HG02884 (cell line): ENCODE measurements around the gene RABL2A.
"Not testable (repeated sequence)": the region's sequence is repeated elsewhere in the genome, so short reads cannot be mapped to it uniquely, and the experiment has no call there.

Experiments used
- ATAC-seq: cut with Tn5 transposase; IDR thresholded peaks from one replicate; pipeline ENCODE4 v1.9.1; 2021; ENCODE audit warnings: mild to moderate bottlenecking, moderate library complexity; ENCODE audit not compliant: unreplicated experiment

The RABL2A gene

DNA sequence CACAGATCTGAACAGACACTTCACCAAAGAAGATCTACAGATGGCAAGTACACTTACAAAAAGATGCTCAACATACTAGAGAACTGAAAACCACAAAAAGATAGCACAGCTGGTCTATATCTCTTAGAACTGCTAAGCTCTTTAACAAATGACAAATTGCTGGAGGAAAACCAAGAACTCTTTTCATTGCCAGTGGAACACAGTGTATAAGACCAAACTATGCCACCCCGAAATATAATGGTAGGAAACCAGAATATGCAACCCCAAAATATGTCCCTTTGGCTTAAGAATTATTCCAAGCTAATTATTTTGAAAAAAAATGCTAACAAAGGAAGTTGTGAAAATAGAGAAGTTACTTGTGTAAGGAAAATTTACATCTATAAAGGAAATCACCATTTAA is 21.0 kb upstream of the RABL2A start:
- not testable (repeated sequence) for ATAC-seq

DNA sequence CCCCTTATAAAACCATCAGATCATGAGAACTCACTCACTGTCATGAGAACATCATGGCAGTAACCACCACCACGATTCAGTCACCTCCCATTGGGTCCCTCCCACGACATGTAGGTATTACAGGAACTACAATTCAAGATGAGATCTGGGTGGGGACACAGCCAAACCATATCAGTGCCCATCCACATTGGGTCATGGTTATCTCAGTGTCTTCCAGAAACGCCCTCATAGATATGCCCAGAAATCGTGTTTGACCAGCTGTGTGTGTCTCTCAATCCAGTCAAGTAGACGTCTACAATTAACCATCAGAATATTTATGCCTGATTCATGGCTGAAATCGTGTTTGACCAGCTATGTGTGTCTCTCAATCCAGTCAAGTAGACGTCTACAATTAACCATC is 17.2 kb upstream of the RABL2A start:
- ATAC-seq: not testable (repeated sequence)

DNA sequence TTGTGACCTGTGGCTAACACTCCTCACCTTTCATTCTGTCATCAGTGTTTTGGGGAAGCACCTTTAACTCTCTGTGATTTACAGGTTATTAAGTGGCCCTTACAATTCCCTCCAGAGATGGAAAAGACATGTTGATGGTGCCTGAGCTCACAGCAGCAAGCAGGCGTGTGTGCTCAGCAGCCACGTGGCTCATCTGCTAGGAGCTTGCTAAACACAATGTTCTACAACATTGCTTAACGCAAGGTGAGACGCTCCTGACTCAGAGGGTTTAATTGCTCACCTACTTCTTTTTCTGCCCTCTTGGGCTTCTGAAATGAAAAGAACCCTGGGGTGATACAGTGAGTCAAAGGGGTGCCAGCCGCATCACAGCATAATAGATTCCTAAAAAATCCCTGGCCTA is 6.1 kb upstream of the RABL2A start:
- ATAC-seq: not testable (repeated sequence)

DNA sequence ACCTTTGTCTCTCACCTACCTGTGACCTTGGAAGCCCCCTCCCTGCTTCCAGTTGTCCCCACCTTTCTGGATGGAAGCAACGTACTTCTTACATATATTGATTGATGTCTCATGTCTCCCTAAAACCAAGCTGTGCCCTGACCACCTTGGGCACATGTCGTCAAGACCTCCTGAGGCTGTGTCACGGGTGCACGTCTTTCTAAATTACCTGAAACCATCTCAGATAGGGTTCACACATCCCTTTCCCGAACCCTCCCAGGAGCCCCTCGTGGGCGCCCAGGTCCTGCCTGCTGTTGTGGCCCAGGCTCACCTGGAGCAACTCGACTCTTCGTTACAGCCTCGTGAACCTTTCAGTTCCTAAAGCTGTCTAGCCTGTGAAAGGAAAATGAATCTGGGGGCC is 1.2 kb upstream of the RABL2A start:
- ATAC-seq: not testable (repeated sequence)

DNA sequence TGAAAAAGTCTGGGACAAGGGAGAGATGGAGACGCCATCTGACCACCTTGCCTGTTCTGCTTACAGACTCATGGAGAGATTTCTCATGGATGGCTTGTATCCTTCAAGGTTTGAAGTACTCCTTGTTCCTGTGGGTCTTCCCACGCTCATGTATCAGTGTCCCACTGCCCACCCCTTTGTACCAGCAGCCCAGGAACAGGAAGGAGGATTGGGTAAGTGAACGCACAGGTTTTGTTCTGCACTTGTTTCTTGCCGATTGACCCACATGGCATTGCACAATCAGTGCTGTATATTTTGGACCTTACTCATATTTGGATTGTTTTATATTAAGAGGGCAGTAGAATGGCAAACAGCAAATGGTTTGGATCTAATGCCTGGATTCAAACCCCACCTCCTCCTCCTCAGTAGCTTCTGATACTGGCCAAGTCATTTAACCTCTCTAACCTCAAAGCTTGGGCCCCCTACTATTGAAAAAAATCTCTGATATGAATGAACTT is 5.8 kb downstream of the RABL2A start:
- ATAC-seq: not testable (repeated sequence)

DNA sequence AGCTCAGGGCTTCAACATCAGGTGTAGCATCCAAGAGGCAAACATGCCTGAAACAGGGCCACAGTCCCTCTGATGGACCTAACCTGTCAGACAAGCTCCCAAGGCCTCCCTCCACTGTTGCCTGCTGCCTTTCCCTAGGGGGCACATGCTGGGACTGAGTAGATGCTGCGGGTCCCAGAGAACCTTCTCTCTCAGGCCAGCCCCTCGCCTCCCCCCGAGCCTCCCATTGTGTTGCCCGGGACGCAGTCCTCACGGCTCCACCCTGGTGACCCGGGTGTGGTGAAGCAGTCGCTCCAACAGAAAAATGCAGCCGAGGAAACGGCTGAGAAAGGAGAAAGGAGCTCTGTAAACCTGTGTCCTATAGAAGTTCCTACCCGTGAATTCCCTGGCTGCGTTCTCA is 8.3 kb downstream of the RABL2A start:
- ATAC-seq: not testable (repeated sequence)

DNA sequence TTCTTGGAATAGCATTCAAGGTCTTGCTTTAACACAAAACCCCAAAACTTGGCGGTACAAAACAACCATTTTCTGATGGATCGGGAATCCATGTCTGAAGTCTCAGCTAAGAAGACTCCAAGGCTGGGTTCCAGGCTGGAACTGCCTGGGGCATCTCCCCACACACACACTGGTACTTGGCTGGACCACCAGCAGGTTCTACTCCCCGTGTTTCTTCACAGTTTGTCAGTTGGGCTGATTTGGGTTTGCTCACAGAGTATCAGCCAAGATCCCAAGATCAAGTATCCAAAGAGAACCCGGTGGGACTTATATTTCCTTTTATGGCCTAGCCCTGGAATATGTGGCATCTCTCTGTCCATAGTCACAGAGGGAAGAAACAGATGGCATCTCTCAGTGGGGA is 9.2 kb downstream of the RABL2A start:
- not testable (repeated sequence) for ATAC-seq

DNA sequence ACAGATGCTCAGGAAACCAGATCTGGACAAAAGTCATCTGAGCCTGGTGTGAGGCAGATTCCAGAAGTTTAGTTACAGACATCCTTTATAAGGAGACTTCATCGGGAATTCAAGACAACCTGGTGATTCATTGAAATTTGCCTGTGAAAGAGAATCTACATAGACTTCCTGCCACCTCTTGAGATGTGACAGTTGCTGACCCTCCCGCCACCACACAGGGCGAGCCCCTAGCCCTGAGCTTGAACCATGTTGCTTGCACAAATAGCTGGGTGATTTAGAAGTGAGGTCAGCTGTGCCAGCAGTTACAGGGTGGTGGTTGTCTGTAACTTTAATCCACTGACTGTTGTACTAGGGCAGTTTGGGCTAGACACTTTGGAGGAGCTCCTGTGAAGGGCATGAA is 11.0 kb downstream of the RABL2A start:
- ATAC-seq: not testable (repeated sequence)

DNA sequence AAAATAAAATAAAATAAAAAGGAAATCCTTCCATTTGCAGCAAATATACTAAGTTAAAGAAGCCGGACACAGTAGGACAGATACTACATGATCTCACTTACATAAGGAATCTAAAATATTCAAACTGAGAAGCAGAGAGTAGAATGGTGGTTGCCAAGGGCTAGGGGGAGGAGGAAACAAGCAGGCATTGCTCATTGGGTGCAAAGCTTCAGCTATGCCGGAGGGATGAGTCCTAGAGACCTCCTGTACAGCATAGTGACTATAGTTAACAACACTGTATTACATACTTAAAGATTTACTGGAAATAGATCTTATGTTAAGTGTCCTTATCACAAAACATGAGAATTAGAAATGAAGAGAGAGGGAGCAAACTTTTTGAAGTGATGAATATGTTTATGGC is 19.2 kb downstream of the RABL2A start:
- ATAC-seq: not testable (repeated sequence)

DNA sequence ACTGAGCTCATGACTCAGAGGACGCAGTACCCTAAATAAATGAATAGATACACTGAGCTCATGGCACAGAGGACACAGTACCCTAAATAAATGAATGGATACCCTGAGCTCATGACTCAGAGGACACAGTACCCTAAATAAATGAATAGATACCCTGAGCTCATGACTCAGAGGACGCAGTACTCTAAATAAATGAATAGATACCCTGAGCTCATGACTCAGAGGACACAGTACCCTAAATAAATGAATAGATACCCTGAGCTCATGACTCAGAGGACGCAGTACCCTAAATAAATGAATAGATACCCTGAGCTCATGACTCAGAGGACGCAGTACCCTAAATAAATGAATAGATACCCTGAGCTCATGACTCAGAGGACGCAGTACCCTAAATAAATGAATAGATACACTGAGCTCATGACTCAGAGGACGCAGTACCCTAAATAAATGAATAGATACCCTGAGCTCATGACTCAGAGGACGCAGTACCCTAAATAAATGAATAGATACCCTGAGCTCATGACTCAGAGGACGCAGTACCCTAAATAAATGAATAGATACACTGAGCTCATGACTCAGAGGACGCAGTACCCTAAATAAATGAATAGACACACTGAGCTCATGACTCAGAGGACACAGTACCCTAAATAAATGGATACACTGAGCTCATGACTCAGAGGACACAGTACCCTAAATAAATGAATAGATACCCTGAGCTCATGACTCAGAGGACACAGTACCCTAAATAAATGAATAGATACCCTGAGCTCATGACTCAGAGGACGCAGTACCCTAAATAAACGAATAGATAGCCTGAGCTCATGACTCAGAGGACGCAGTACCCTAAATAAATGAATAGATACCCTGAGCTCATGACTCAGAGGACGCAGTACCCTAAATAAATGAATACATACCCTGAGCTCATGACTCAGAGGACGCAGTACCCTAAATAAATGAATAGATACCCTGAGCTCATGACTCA is 24.1 kb downstream of the RABL2A start:
- not testable (repeated sequence) for ATAC-seq

DNA sequence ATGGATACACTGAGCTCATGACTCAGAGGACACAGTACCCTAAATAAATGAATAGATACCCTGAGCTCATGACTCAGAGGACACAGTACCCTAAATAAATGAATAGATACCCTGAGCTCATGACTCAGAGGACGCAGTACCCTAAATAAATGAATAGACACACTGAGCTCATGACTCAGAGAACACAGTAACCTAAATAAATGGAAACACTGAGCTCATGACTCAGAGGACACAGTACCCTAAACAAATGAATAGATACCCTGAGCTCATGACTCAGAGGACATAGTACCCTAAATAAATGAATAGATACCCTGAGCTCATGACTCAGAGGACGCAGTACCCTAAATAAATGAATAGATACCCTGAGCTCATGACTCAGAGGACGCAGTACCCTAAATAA is 25.5 kb downstream of the RABL2A start:
- not testable (repeated sequence) for ATAC-seq

DNA sequence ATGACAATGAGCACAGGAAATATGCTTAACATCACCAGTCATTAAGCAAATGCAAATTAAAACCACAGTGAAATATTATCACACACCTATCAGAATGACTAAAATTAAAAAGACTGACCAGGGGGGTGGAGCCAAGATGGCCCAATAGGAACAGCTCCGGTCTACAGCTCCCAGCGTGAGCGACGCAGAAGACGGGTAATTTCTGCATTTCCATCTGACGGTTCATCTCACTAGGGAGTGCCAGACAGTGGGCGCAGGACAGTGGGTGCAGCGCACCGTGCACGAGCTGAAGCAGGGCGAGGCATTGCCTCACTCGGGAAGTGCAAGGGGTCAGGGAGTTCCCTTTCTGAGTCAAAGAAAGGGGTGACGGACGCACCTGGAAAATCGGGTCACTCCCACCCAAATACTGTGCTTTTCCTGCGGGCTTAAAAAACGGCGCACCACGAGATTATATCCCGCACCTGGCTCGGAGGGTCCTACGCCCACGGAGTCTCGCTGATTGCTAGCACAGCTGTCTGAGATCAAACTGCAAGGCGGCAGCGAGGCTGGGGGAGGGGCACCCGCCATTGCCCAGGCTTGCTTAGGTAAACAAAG is 29.1 kb downstream of the RABL2A start:
- ATAC-seq: not testable (repeated sequence)

DNA sequence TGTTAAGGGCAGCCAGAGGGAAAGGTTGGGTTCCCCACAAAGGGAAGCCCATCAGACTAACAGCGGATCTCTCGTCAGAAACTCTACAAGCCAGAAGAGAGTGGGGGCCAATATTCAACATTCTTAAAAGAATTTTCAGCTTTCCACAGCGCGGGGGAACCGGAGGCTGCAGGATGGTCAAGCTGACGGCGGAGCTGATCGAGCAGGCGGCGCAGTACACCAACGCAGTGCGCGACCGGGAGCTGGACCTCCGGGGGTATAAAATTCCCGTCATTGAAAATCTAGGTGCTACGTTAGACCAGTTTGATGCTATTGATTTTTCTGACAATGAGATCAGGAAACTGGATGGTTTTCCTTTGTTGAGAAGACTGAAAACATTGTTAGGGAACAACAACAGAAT is 30.7 kb downstream of the RABL2A start:
- not testable (repeated sequence) for ATAC-seq

DNA sequence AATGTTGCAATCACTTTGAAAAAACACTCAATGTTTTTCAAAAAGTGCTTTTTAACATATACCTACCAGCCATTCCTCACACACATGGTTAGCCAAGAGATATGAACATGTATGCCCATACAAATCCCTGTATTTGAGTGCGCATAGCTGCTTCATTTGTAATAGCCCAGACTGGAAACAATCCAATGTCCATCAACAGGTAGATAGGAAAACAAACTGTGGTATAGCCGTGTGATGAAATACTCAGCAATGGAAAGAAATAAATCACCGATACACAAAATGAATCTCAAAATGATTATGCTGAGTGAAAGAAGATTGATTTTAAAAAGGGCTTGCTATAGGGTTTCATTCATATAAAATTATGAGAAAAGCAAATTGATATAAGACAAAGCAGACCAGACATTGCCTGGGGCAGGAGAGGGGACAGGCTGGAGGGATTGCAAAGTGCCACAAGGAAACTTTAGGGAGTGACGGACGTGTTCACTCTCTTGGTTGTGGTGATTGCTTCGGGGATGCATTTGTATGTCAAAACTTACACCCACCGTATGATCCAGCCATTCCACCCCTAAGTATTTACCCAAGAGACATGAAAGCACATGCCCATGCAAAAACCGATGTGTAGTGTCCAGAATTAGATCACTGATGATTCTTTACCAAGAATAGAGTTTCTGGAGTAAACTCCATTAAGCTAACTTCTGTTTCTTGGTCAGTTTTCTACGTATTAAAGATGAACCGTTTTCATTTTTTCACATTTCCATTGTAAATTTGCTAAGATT is 36.4 kb downstream of the RABL2A start:
- not testable (repeated sequence) for ATAC-seq

DNA sequence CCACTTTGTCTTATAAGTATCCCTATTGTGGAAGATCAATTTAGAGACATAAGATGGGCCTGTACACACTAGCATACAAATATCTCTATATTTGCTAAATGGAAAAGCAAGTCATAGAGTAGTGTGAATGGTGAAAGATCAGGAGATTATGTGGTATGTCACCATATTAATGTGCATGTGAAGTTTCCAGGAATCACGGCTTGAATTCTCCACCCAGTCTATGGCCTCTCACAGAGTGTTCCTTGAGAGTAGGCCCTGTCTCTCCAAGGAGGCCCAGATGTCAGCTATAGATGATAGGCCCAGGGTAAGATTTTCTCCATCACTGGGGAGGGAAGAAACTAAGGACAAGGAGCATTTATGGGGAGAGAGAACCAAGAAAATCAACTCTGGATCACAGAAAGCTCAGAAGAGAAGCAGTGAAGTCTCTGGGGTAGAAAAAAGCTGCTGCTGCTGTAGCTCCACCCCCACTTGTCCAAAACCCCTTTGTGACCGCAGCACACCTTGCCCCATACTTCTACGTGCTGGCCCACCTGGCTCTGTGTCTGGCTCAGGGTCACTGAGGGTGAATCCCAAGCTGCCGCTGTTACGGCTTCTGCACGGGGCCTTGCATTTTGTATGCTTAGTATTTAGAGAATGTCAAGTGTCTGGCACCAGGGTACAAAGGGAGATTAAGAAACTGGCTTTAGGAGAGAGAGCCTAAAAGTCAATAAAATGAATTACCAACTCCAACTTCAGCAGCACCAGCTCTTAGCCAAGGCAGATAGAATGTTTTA is 37.9 kb downstream of the RABL2A start:
- ATAC-seq: not testable (repeated sequence)

DNA sequence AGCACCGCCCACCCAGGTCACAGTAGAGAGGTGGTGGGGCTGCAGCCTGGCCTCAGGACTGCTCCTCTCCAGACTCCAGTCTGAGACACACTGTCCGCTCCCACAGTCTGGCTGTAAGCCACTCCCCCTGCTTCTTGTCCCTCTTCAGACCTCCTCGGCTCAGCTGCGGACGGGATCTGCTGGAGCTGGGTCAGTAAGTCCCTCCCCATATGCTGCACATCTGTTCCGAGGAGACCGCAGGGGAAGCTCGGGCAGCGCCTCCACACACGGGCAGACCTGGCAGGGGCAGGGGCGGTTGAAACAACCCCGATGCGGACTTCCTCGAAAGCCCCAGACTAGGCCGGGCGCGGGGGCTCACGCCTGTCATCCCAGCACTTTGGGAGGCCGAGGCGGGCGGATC is 41.9 kb downstream of the RABL2A start:
- not testable (repeated sequence) for ATAC-seq

DNA sequence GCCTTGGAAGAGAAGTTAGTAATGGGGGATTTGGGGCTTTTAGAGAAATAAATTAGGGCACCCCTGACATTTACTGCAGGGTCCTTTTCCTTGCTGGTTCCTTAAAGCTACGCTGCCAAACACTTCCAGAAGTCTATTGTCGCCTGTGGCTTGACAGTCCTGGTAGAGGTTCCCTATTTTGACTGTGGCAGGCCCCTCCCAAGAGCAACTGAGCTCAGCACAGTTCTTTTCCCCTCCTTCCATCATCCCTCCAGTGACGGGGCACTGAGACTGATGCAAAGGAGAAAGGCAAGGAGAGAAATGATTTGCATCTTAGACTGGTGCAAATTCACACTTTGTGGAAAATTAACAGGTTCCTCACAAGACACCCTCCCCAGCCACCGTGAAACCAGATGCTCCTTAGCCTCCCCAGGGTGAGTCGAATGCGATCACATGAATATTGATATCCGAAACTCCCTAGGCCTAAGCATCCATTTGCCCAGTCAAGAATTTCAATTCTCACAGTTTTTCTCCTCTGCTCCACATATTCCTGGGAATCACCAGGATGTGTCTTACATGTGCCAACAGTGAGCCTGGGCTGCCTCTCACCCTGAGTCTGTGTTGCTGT is 45.4 kb downstream of the RABL2A start:
- no peak for ATAC-seq

DNA sequence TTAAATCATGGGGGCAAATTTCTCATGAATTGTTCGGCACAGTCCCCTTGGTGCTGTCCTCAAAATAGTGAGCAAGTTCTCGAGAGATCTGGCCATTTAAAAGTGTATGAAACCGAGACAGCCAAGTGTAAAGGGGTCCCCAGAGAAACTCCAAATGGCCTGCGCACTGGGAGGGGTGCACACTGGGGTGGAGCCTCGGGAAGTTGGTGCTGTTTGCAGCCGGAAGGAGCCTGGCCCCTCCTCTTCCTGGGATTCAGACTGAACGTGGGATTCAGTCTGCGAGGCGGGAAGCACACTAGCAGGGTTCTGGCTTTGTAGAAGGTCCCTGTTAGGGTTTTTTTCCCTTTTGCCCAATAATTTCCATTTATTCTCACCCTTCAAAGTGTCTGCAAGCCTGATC is 48.8 kb downstream of the RABL2A start:
- ATAC-seq: no peak

DNA sequence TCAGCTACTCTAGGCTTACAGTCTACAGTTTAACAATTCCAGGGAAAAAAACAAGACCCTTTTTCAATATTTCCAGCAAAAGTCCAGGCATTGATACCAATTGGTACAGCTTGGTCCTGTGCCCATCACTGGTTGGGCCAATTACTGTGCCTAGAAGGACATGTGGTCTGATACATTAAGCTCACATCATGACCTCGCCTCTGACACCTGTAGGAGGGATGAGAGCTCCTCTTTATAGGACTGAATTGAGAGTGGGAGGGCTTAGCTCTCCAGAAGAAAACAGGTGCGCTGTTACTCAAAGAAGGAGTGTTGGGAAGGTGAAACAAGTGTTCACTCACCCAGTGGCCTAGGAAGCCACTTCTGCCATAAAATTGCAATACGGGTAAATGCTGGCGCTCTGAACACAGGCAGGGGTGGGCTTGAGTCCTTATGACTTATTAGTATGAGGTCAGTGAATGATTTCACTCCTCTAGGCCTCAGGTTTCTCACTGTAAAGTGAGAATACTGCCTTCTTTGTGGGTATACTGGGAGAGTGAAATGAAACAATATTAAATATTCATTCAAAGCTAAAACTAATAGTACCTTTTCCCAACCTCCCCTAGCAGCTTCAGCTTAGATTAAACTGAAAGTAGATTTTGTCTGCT is 49.7 kb downstream of the RABL2A start:
- no peak for ATAC-seq
